NCI-H226 (cell line): ENCODE measurements around the gene STXBP6.
"Not testable (repeated sequence)": the region's sequence is repeated elsewhere in the genome, so short reads cannot be mapped to it uniquely, and the experiment has no call there.

Experiments used
- DNase-seq: peaks from one replicate; pipeline ENCODE4 v3.0.0-alpha.2; 2015

Gene STXBP6

GRCh38 chr14:24817212-24818057, 232.5 kb downstream of the STXBP6 start:
- no peak for DNase-seq

GRCh38 chr14:24816929-24817211, 233.1 kb downstream of the STXBP6 start:
- no peak for DNase-seq

GRCh38 chr14:24816011-24816928, 233.7 kb downstream of the STXBP6 start:
- DNase-seq, result peak; percentile 17

DNA sequence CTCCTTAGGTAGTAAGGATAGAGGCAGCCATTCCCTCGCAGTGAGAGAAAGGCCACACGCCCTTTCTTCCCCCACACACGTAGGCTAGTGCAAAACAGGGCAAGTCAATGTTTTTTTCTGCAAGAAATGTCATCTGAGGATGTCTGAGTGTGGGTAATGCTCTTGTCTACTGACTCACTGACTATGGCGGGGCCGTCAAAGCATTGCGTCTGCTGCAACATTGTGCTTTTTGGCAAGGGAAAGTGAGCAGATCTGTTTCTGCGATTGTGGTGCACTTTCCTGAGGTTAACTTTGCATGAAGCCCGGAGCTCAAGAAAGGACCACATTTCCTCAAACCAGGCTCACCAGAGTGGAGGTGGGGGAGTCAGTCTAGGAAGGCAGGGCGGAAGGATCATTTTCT, 234.4 kb downstream of the STXBP6 start:
- DNase-seq, result no peak

GRCh38 chr14:24814944-24815343, 235.0 kb downstream of the STXBP6 start:
- DNase-seq, result no peak

- no peak for DNase-seq
Observed at GRCh38 chr14:24814346-24814745, 235.6 kb downstream of the STXBP6 start.

- no peak for DNase-seq
Observed at GRCh38 chr14:24813819-24814259, 236.1 kb downstream of the STXBP6 start.

DNA sequence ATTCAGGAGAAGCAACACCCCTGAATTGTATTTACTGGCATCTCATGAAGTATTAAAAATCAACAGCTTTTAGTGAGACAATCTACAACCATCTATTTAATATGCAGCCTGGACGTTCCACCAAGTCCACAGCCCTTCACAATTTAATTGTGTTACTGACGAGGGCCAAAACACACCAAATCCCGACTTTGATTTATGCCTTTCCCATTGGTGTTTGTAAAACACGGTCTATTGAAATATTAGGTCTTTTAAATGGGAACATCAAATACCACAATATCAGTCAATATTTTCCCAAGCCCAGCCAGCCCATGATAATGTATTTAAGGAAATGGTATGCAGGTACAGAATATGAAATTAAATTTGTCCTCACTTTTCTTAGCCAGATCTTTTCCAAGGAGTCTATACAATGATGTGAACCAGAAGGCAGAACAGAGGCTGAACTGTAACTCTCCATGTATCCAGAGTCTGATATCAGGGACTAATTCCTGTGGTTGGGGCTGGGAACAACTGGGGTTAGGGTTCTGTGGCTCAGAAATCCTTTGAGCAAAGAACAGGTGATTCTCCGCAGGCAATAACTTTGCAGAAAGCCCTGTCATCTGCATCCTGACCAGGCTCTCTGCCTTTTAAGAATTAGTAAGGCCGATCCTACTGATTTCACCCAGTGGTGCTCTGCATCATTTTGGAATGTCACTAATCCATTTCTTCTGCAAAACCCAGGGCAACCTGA, 236.7 kb downstream of the STXBP6 start:
- no peak for DNase-seq

DNA sequence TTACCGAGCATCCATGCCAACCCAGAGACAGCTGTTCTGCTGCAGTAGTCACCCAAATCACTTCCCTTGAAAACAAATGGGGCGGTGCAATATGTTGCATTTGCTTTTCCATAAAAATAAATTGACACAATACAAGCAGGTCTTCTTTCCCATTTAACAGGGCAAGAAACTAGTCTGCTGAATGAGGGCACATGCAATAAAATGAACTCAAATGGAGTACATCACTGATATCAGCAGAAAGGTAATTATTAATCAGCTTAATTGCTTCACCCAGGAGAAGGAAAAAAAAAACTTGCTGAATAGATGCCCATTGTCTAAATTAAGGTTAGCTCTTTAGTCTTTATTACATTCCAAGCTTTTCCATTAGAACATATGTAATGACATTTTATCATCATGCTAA, 240.8 kb downstream of the STXBP6 start:
- no peak for DNase-seq

DNA sequence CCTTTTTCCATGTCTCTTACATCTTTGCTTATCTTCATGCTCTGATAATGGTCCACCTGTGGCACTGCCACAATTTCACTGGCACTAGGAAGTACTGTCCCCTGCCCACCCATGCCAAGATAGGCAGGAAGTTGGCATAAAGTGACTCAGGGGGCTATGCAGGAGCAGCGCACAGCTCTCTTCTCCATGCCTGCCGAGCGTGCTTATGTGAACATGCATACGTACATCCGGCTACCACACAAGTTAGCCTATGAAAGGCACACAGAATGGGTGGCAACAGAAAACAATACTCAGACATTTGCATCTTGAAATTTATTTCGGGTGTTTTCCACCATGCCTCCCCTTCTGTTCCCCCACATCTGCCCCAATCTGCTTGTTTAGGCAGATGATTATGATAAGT, 241.5 kb downstream of the STXBP6 start:
- DNase-seq, result no peak

DNA sequence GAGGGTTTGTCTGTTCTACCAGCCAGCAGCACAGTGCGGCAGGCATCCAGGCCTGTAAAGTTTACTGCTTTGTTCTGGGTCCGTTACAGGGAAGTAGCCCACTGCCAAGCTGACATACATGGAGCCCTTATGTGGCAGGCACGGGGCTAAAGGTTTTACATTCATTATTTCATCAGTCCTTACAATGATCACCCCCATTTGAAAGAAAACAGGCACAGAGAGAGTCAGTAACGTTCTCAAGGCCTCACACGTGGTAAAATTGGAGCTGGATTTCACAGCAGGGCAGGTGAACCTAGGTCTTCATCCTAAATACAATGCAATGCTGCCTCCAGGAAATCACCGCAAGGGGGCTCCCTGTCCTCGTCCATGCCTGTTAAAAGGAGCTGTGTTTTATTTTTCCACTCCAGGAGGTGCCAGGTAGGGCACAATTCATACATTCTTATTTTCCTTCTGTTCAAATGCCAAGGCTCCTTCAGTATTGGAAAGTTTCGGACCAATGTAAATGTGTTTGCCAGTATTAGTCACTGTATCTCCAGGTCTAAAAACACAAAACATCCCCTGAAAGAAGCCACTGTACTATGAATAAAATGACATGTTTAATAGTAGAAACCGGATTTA, 243.8 kb downstream of the STXBP6 start:
- peak; percentile 26 for DNase-seq

DNA sequence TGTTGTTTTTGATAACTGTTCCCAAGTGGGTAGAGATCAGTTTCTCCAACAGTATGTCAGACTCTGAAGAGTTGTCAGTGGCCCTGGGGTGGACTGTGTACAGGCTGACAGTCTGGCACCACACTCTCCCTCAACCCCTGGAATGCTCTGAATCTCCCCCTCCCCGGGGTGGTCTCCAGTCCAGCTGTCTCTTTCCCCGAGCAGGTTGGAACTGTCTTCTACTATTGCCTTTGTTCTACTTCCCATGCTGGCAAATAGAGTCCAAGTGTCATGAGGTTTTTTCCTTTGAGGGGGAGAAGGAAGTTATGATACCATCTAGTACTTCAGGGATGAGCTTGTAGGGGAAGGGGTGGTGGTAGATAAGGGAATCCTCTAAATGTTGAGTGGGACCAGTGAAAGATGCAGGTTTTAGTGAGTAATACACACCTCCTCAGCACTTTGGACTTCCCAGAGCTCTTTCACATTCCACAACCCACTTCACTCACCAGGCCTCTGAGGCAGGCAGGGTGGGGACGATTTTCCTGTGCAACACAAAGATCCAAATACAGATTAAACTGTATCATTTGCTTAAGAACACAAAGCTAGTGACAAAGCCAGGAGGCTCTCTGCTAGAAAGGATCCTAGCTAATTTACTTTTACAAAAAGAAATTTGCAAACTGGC, 245.3 kb downstream of the STXBP6 start:
- no peak for DNase-seq

DNA sequence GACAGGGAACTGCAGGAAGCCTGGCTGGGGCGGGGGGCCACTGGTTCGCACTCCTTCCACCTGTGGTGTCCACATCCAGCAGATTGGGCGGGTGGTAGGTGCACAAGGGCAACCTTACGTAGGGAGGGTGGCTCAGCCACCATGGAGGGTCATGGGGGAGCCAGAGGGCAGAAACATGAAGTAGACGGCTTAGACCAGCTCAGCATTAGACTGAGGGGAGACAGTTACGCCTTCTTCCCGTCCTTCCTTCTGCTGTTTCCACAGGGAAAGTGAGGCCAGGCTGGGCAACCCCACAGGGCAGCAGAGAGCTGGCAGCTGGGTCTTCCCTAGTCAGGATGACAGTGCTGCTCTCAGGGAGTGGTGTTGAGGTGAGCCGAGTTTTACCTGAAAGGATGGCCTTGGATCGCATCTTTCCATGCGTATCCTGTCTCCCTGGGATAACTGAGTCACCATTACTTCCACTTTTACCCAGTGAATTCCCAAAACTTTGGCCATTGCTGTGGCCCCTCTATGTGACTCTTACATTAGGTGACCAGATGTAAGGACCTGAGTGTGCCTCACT, 245.9 kb downstream of the STXBP6 start:
- no peak for DNase-seq

- DNase-seq, result not testable (repeated sequence)
Observed at GRCh38 chr14:24803426-24803825, 246.5 kb downstream of the STXBP6 start.

DNA sequence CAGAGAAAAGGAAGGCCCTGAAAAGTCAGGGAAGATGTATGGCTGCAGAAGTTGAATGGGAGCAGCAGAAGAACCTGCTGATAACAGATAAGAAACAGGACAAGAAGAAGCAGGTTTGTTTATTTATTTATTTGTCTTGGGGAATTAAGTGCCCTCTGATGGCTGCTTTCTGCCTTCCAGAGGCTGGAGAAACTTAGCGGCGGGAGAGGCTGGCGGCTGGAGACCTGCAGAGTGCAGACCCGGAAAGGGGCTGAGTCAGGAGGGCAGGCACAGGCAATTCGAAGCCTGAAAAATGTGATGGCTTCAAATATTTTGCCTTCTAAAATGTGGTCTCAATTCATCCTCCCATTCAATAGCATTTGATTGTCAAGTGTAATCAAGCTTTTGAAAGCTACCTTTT, 247.7 kb downstream of the STXBP6 start:
- DNase-seq, result no peak

- DNase-seq, result no peak
Observed at GRCh38 chr14:24801024-24801423, 248.9 kb downstream of the STXBP6 start.

GRCh38 chr14:24798911-24799462, 251.0 kb downstream of the STXBP6 start:
- no peak for DNase-seq

GRCh38 chr14:24795406-24795805, 254.5 kb downstream of the STXBP6 start:
- no peak for DNase-seq

DNA sequence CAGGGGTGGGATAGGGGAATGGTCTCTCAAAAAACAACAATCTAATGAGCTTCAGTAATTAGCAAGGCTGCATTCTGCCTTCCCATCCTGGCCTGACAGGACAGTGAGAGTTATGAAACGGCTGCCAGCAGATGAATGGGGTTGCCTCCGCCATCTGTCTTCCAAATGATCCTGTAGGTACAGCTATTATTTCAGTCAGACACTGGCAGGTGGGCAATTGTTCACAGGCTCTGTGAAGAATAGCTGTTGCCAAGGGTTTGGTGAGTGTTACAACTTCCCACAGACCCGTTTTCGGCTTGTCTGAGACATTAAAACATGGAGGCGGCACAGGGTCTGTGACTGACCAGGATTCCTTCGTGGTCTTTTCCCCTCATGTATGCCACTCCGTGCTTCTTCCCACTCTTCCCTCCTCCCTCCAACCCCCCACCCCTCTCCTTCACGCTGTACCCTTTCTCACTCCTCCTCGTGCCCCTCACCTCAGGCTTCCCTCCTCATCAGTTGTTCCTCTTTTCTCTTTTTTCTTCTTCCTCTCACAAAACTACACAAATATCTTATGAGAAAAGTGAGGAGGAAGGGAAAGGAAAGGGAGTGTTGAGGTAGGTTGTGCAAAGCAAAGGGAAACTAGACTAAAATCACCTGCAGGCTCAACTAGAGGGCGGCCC, 255.2 kb downstream of the STXBP6 start:
- no peak for DNase-seq

DNA sequence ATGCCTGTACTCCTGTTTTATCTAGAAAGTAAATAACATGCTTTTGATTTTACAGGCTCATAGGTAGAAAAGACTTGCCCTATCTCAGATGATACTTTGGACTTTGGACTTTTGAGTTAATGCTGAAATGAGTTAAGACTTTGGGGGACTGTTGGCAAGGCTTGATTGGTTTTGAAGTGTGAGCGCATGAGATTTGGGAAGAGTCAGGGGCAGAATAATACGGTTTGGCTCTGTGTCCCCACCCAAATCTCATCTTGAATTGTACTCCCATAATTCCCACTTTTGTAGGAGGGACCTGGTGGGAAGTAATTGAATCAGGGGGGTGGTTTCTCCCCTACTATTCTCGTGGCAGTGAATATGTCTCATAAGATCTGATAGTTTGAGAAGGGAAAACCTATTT, 259.8 kb downstream of the STXBP6 start:
- no peak for DNase-seq

DNA sequence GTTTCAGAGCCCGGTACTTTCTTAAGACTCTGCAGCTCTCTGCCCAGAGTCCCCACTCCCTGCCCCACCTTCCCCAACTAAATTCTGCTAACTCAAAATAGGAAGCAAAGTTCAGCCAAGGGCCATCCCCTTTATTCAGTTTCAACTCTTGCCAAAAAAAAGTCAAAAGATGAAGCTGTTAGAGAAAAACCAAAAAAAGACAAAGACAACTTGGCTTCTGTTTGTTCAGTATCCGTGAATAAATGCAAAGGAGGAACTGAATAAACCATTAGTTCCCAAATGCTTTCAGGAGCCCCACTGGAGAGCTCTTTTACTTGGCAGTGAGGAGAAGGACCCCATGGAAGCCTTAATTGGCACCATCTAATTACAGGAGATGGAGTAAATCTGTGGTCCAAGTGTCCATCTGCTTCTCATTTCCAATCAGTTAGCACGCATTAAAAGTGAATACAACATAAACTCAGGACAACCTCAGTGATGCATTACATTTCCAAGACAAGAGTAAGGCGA, 260.5 kb downstream of the STXBP6 start:
- no peak for DNase-seq
